ENCODE data around the gene CYP24A1. TPM values are rescaled to one million over a fixed set of nuclear protein-coding genes. Genes with fewer than 3 reads are reported as not detected.

The CYP24A1 gene
- total and polyA plus RNA-seq, 2 of the 8 experiments (the other 6 are each of a cell fraction or from before 2014, with no cell fraction given), result not detected

DNA sequence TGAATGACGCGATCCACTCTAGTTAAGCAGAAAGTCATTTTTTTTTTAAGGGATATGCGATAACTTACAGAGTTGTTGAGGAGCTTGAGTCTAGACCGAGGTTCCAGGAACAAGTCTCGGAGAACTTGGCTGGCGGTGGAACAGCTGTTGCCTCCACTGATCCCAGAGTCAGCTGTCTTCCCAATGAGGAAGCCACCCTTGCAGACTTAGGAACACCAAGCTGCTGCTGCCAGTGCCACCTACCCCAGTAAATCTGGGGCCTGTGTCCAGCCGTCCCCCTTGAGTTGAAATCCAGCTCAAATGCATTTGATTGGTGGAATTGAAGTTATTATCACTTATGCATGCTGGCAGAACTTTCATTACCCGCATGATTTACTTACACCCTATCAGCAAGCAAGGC is 40.8 kb upstream of the CYP24A1 start:
- ChIA-PET CTCF (ENCODE audit: partially characterized antibody) (interaction anchor here (0.9 to 3.1 kb wide), 8 partner anchors 8 to 433 kb away, joined by 4 to 15 read pairs (median 5); no protein-coding TSS in a partner anchor), POLR2A (ENCODE audit: partially characterized antibody) (interaction anchor here (1.1 kb wide), 1 partner anchor 9 kb away, joined by 3 read pairs; no protein-coding TSS in a partner anchor)
- H3K4me1 ChIP-seq (replicated peaks in 1 of 4; ENCODE audit: control insufficient read depth in 3 of 4, insufficient read depth in 4 of 4, low read length in 3 of 4), result no peaks in the 10 kb centered on the region; a peak in 1 of 7 replicates
- H3K27me3 ChIP-seq (replicated peaks in 1 of 4; ENCODE audit: control insufficient read depth in 3 of 4, extremely low read depth in 1 of 4, insufficient read depth in 3 of 4, low read length in 3 of 4), result no peaks in the 10 kb centered on the region
- H2AFZ ChIP-seq (ENCODE audit: low read length), result no peak overlapping the region
- H3K56ac ChIP-seq (replicated peaks; ENCODE audit: insufficient read length, low read depth, low read length), result no peak overlapping the region
- no peak overlapping the region for H2BK12ac ChIP-seq (ENCODE audit: low read depth, low read length)
- no peak overlapping the region for H3K18ac ChIP-seq (ENCODE audit: extremely low read depth, low read length)
- no peak overlapping the region for H3K27ac ChIP-seq (ENCODE audit: low read depth, low read length)
- no peak overlapping the region for H4K5ac ChIP-seq (ENCODE audit: insufficient read length, low read depth, low read length)
- H3K23me2 ChIP-seq (ENCODE audit: low read depth, low read length), result no peaks in the 10 kb centered on the region
- H3K79me1 ChIP-seq (ENCODE audit: low read depth, low read length), result peaks cover 3% of the 10 kb centered on the region
- H2BK15ac ChIP-seq (ENCODE audit: low read length), result no peak overlapping the region
- H3K9me3 ChIP-seq (ENCODE audit: insufficient read depth in 2 of 2, low read depth in 1 of 2, low read length in 1 of 2), result no peaks in the 10 kb centered on the region
- no peak overlapping the region for H4K91ac ChIP-seq (replicated peaks; ENCODE audit: insufficient read length, low read length)
- H3K9ac ChIP-seq (replicated peaks in 1 of 4; ENCODE audit: extremely low read depth in 1 of 4, low read depth in 3 of 4, low read length in 3 of 4), result no peak overlapping the region
- no peak overlapping the region for H2AK5ac ChIP-seq (ENCODE audit: low read depth, low read length)
- no peak overlapping the region for H3K4ac ChIP-seq (replicated peaks; ENCODE audit: insufficient read length, low read depth, low read length)
- TF ChIP-seq, protein P1, sequence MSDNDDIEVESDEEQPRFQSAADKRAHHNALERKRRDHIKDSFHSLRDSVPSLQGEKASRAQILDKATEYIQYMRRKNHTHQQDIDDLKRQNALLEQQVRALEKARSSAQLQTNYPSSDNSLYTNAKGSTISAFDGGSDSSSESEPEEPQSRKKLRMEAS (IDR thresholded peaks at IDR 0.05), result no peak
- no peak for TF ChIP-seq KDM5A (IDR thresholded peaks at IDR 0.05; ENCODE audit: low read length)
- no peak for FAIRE-seq
- no peak overlapping the region for H2BK120ac ChIP-seq (replicated peaks; ENCODE audit: low read depth, low read length)
- H2BK20ac ChIP-seq (ENCODE audit: low read length), result no peak overlapping the region
- WGBS, 2 experiments (ENCODE audit: extremely low coverage in 1 of 2, insufficient coverage in 1 of 2, insufficient read length in 1 of 2, insufficient replicate concordance in 2 of 2, low coverage in 1 of 2, low lambda C conversion rate in 2 of 2, missing lambda C conversion rate in 1 of 2), result 93% methylated on average over 8 of the region's 8 CpGs; no CpG with 5 or more reads in 1 of the 2 experiments
- peaks cover 7 to 66% of the 10 kb centered on the region in 2 experiments; a peak in 3 of 4 replicates for H3K79me2 ChIP-seq (ENCODE audit: control insufficient read depth in 1 of 2, insufficient read depth in 2 of 2, low read length in 2 of 2)
- H4K20me1 ChIP-seq (replicated peaks in 1 of 2; ENCODE audit: control insufficient read depth in 1 of 2, insufficient read depth in 2 of 2, low read length in 2 of 2), result peaks cover 0 to 13% of the 10 kb centered on the region in 2 experiments
- H2BK5ac ChIP-seq (ENCODE audit: low read depth, low read length), result no peak overlapping the region
- H3K36me3 ChIP-seq (ENCODE audit: control insufficient read depth in 2 of 4, insufficient read depth in 4 of 4, low read length in 3 of 4), result peaks cover 3 to 42% (median 17%) of the 10 kb centered on the region in 4 experiments
- no peak overlapping the region for H3K4me3 ChIP-seq (ENCODE audit: extremely low read depth in 1 of 4, insufficient read depth in 2 of 4, low read depth in 3 of 4, low read length in 4 of 4)
- no peak overlapping the region for H4K8ac ChIP-seq (ENCODE audit: extremely low read depth, insufficient read depth, low read length)
- H3K4me2 ChIP-seq (ENCODE audit: insufficient read depth in 1 of 2, low read depth in 2 of 2, low read length in 2 of 2), result no peak overlapping the region
- DNase-seq (ENCODE audit: low read depth in 1 of 2, low spot score in 2 of 2), result no peak
- no peak overlapping the region for H3K23ac ChIP-seq (ENCODE audit: insufficient read length)
- no peak overlapping the region for H3K14ac ChIP-seq (ENCODE audit: insufficient read length)
